Neural cell (in vitro differentiated cells): ENCODE results near the gene LRFN3.

Experiments used
- EP300 ChIP-seq: fragments of 450-650 bp; conservative IDR thresholded peaks from 2 replicates; pipeline ENCODE4 v1.6.1; 2014; ENCODE audit warnings: antibody characterized with exemption, mild to moderate bottlenecking, moderate library complexity; ENCODE audit not compliant: poor library complexity, severe bottlenecking
- EZH2 ChIP-seq: fragments of 200-600, 300-800 bp; shearing (Covaris generic), sonication (generic); IDR thresholded peaks from 2 replicates; pipeline ENCODE4 v1.6.1; 2014; ENCODE audit warnings: antibody characterized with exemption, low read length, borderline replicate concordance, mild to moderate bottlenecking; ENCODE audit not compliant: insufficient read depth, poor library complexity, severe bottlenecking
- MXI1 ChIP-seq: fragments of 450-650 bp; conservative IDR thresholded peaks from 2 replicates; pipeline ENCODE4 v1.6.1; 2014; ENCODE audit warnings: antibody characterized with exemption, mild to moderate bottlenecking; ENCODE audit not compliant: poor library complexity, severe bottlenecking
- POLR2AphosphoS5 ChIP-seq: IDR thresholded peaks from 2 replicates; pipeline ENCODE4 v1.6.1; 2012
- RAD21 ChIP-seq: fragments of 450-650 bp; conservative IDR thresholded peaks from 2 replicates; pipeline ENCODE4 v1.6.1; 2014; ENCODE audit warnings: antibody characterized with exemption, mild to moderate bottlenecking, moderate library complexity
- REST ChIP-seq: IDR thresholded peaks from 2 replicates; pipeline ENCODE4 v1.6.1; 2012; ENCODE audit warnings: borderline replicate concordance
- SMC3 ChIP-seq: fragments of 450-650 bp; conservative IDR thresholded peaks from 2 replicates; pipeline ENCODE4 v1.6.1; 2014; ENCODE audit warnings: antibody characterized with exemption, mild to moderate bottlenecking, moderate library complexity; ENCODE audit not compliant: poor library complexity
- TAF1 ChIP-seq: IDR thresholded peaks from 2 replicates; pipeline ENCODE4 v1.6.1; 2012; ENCODE audit warnings: low read depth
- TF ChIP-seq, protein P1 (sequence below): fragments of 450-650 bp; IDR thresholded peaks from 2 replicates; pipeline ENCODE4 v1.5.1; 2014; ENCODE audit warnings: antibody characterized with exemption, mild to moderate bottlenecking, moderate library complexity; ENCODE audit not compliant: poor library complexity, severe bottlenecking

DNA sequence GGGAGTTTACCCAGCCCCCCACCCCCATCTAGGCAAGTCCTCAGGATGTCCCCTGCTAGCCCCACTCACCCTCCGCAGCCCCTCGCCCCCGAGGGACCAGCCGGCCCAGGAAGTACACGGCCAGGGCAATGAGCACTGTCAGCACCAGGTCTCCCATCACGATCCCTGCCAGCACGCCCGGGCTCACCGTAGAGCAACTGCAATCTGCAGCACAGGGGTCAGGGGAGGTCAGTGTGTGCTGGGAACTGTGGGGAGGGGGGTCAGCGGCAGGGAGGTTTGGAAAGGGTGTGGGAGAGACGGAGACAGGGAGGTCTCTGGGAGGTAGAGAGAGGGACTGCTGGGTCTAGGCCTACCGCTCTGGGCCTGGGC, 28.8 kb upstream of the LRFN3 start:
- TF ChIP-seq POLR2AphosphoS5 (no peak), MXI1 (no peak), EP300 (no peak), EZH2 (no peak), SMC3 (no peak), TAF1 (no peak), RAD21 (no peak), REST (no peak)
- TF ChIP-seq, protein P1, sequence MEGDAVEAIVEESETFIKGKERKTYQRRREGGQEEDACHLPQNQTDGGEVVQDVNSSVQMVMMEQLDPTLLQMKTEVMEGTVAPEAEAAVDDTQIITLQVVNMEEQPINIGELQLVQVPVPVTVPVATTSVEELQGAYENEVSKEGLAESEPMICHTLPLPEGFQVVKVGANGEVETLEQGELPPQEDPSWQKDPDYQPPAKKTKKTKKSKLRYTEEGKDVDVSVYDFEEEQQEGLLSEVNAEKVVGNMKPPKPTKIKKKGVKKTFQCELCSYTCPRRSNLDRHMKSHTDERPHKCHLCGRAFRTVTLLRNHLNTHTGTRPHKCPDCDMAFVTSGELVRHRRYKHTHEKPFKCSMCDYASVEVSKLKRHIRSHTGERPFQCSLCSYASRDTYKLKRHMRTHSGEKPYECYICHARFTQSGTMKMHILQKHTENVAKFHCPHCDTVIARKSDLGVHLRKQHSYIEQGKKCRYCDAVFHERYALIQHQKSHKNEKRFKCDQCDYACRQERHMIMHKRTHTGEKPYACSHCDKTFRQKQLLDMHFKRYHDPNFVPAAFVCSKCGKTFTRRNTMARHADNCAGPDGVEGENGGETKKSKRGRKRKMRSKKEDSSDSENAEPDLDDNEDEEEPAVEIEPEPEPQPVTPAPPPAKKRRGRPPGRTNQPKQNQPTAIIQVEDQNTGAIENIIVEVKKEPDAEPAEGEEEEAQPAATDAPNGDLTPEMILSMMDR, result no peak
